Ishikawa (cell line): Measurements from ENCODE around the gene RSBN1L.

Source experiments
- CEBPB ChIP-seq: IDR thresholded peaks from 2 replicates; pipeline ENCODE4 v1.6.1; 2012
- CREB1 ChIP-seq: IDR thresholded peaks from 2 replicates; pipeline ENCODE4 v1.6.1; 2012; ENCODE audit warnings: low read depth
- EGR1 ChIP-seq: IDR thresholded peaks from 2 replicates; pipeline ENCODE4 v1.6.1; 2012
- EP300 ChIP-seq: IDR thresholded peaks from 2 replicates; pipeline ENCODE4 v1.6.1; 2012; ENCODE audit warnings: borderline replicate concordance
- FOXM1 ChIP-seq: IDR thresholded peaks from 2 replicates; pipeline ENCODE4 v1.6.1; 2012; ENCODE audit warnings: low read depth, borderline replicate concordance
- NFIC ChIP-seq: IDR thresholded peaks from 2 replicates; pipeline ENCODE4 v1.6.1; 2012
- RAD21 ChIP-seq: IDR thresholded peaks from 2 replicates; pipeline ENCODE4 v1.6.1; 2012; ENCODE audit warnings: low read depth
- TAF1 ChIP-seq: IDR thresholded peaks from 2 replicates; pipeline ENCODE4 v1.6.1; 2012; ENCODE audit warnings: low read depth, mild to moderate bottlenecking
- TCF12 ChIP-seq: IDR thresholded peaks from 2 replicates; pipeline ENCODE4 v1.6.1; 2012; ENCODE audit warnings: low read depth
- TEAD4 ChIP-seq: IDR thresholded peaks from 2 replicates; pipeline ENCODE4 v1.6.1; 2012
- YY1 ChIP-seq: IDR thresholded peaks from 2 replicates; pipeline ENCODE4 v1.6.1; 2012; ENCODE audit warnings: low read depth
- ZBTB7A ChIP-seq: IDR thresholded peaks from 2 replicates; pipeline ENCODE4 v1.6.1; 2012; ENCODE audit warnings: low read depth
- TF ChIP-seq, protein P1 (sequence below): IDR thresholded peaks from 2 replicates; pipeline ENCODE4 v1.6.1; 2012
- TF ChIP-seq, protein P2 (sequence below): IDR thresholded peaks from 2 replicates; pipeline ENCODE4 v1.6.1; 2012; ENCODE audit warnings: low read depth, mild to moderate bottlenecking
- TF ChIP-seq, protein P3 (sequence below): IDR thresholded peaks from 2 replicates; pipeline ENCODE4 v1.6.1; 2012

The RSBN1L gene

GRCh38 chr7:77753173-77753572 is 56.9 kb downstream of the RSBN1L start:
- TF ChIP-seq NFIC (no peak), EGR1 (no peak), CREB1 (no peak), ZBTB7A (no peak), FOXM1 (no peak), YY1 (no peak), RAD21 (no peak), EP300 (no peak), CEBPB (no peak), TAF1 (no peak)
- TF ChIP-seq, protein P1, sequence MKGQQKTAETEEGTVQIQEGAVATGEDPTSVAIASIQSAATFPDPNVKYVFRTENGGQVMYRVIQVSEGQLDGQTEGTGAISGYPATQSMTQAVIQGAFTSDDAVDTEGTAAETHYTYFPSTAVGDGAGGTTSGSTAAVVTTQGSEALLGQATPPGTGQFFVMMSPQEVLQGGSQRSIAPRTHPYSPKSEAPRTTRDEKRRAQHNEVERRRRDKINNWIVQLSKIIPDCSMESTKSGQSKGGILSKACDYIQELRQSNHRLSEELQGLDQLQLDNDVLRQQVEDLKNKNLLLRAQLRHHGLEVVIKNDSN, result no peak
- TF ChIP-seq, protein P2, sequence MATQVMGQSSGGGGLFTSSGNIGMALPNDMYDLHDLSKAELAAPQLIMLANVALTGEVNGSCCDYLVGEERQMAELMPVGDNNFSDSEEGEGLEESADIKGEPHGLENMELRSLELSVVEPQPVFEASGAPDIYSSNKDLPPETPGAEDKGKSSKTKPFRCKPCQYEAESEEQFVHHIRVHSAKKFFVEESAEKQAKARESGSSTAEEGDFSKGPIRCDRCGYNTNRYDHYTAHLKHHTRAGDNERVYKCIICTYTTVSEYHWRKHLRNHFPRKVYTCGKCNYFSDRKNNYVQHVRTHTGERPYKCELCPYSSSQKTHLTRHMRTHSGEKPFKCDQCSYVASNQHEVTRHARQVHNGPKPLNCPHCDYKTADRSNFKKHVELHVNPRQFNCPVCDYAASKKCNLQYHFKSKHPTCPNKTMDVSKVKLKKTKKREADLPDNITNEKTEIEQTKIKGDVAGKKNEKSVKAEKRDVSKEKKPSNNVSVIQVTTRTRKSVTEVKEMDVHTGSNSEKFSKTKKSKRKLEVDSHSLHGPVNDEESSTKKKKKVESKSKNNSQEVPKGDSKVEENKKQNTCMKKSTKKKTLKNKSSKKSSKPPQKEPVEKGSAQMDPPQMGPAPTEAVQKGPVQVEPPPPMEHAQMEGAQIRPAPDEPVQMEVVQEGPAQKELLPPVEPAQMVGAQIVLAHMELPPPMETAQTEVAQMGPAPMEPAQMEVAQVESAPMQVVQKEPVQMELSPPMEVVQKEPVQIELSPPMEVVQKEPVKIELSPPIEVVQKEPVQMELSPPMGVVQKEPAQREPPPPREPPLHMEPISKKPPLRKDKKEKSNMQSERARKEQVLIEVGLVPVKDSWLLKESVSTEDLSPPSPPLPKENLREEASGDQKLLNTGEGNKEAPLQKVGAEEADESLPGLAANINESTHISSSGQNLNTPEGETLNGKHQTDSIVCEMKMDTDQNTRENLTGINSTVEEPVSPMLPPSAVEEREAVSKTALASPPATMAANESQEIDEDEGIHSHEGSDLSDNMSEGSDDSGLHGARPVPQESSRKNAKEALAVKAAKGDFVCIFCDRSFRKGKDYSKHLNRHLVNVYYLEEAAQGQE, result no peak
- TF ChIP-seq, protein P3, sequence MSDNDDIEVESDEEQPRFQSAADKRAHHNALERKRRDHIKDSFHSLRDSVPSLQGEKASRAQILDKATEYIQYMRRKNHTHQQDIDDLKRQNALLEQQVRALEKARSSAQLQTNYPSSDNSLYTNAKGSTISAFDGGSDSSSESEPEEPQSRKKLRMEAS, result no peak

DNA sequence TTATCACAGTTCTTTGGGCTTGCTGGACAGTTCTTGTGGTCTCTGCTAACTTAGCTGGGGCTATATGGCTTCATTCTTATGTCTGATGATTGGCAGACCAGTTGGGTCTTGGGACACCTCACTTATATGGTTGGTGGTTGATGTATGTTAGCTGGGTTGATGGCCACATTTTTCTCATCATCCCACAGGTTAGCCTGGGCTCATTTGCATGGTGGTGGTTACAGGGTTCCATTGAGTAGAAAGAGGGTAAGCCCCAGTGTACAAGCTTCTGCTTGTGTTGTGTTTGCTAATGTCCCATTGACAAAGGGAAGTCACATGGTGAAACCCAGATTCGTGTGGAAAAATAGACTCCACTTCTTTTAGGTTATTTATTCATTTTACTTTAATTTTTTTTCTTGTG is 61.3 kb downstream of the RSBN1L start:
- TF ChIP-seq NFIC, result no peak
- TF ChIP-seq ZBTB7A, result no peak
- TF ChIP-seq TEAD4, result no peak
- TF ChIP-seq RAD21, result no peak
- TF ChIP-seq, protein P2, result no peak
- no peak for TF ChIP-seq CEBPB
- no peak for TF ChIP-seq TCF12
- no peak for TF ChIP-seq FOXM1
- no peak for TF ChIP-seq EP300

GRCh38 chr7:77759294-77759889 is 63.1 kb downstream of the RSBN1L start:
- TF ChIP-seq, protein P3, result no peak
- TF ChIP-seq FOXM1, result no peak
- TF ChIP-seq CREB1, result no peak
- no peak for TF ChIP-seq YY1
- peak; percentile 85 for TF ChIP-seq RAD21

DNA sequence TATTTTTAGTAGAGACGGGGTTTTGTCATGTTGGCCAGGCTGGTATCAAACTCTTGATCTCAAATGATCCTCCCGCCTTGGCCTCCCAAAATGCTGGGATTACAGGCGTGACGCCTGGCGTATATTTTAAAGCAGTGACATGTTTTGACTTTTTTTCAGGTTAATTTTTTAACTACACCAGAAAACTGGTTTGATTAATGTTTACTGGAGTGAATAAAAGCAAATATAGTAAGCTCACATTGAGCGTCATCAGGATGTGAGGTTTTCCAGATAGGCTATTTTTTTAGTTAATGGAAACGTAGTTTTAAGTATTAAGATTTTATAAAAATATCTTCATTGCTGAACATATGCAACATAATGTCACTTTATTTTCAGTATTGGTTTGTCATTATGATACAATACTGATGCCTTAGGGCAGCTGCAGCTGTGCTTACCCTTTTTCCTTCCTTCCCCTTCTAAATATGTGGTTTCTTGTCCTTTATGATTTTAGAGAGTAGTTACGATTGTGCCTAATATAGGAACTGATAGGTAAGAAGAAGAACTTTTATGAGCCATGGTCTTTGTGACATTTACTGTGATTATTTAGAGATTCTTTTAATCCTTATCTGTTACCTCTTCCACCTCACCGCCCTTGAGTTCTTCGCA is 64.7 kb downstream of the RSBN1L start:
- TF ChIP-seq CREB1, result no peak
- no peak for TF ChIP-seq ZBTB7A
- TF ChIP-seq NFIC, result no peak
- TF ChIP-seq FOXM1, result no peak
- no peak for TF ChIP-seq TCF12
- TF ChIP-seq YY1, result no peak
- no peak for TF ChIP-seq CEBPB
- TF ChIP-seq EGR1, result no peak
- TF ChIP-seq TAF1, result no peak
- TF ChIP-seq, protein P2, result no peak
- no peak for TF ChIP-seq TEAD4
- TF ChIP-seq RAD21, result no peak
- TF ChIP-seq, protein P1, result no peak
- no peak for TF ChIP-seq EP300
- TF ChIP-seq, protein P3, result no peak
